ENCODE data around the gene TRAPPC3.

The TRAPPC3 gene

DNA sequence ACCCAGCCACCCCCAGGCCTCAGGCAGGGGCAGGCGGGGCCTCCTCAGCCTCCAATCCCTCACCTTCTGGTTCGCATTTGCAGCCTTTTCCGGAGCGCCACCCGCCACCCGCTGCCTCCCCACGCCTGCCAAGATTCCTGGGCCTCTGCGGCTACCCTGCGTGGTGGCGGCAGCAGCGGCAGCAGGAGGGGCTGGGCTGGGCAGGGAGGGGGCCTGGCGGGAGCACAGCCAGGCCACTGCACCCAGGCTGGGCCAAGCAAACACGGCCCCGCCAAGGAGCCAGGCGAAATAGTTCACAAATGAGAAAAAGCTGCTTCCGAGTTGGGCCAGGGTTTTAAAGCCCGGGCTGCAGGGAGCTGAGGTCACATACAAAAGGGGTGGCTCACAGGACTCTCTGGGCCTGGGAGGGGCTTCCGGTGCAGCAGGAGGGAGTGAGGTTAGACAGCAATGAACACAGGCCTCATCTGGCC, 34.1 kb downstream of the TRAPPC3 start:
- H3K27ac ChIP-seq: peak overlapping the region in 8 of 21 experiments; percentile 17 to 62 (median 38)
- no peak overlapping the region for H3K4me3 ChIP-seq

DNA sequence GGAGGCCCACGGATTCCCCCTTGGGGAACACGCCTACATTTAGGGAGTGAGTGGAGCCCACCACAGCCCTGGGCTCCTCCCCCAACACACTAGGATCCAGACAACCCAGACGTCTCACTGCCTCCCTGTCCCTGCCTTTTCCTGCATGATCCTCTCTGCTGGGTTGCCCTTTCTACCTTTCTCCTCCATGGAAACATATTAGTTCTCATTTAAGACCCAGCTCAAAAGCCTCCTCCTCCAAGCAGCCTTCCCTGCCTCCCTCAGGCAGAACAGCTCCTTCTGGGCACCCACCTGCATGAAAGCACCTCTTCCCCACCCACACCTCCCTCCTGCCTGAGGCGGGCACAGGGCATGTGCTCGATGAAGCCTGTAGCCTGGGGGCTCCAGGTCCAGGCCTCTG, 34.9 kb downstream of the TRAPPC3 start:
- H3K27ac ChIP-seq: peak overlapping the region in 2 of 21 experiments; percentile 48 to 53

DNA sequence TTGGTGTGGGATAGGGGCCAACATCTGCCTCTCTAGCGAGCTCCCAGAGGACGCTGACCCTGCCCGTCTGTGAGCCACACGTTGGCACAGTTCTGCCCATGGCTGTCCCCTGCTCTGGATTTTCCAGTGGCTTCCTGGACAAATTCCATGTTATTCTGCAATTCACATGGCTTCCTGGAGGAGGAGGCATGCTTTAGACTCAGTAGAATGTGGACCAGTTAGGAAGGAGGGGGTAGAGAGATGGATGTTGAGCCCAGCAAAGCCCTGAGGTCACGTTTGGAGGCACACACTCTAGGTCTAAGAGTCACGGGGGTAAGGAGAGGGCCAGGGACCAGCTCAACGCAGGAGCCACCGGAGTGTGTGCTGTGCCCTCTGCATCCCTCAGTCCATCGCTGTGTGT, 36.5 kb downstream of the TRAPPC3 start:
- no peak overlapping the region for H3K27ac ChIP-seq
- no peak overlapping the region for H3K4me3 ChIP-seq

More for the DNA sequence above, 34.9 kb downstream of the TRAPPC3 start:
- no peak overlapping the region for H3K4me3 ChIP-seq

DNA sequence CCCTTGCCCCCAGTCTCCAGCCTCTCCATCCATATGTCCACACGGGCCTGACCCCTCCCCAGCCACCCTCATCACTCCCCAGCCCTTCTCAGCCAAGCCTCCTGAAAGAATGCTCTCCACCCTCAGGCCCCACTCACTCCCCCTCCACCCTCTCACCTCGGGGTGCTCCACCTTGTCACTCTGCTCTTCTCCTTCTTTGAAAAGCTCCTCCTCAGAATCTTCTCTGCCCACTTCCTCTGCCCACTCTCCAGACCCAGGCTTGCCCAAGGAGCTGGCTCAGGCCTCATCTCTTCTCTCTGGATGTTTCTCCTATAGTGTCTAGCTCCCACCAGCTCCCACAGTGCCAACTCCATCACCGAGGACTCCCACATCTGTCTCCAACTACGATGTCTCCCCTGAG, 38.1 kb downstream of the TRAPPC3 start:
- no peak overlapping the region for H3K4me3 ChIP-seq
- H3K27ac ChIP-seq: no peak overlapping the region

DNA sequence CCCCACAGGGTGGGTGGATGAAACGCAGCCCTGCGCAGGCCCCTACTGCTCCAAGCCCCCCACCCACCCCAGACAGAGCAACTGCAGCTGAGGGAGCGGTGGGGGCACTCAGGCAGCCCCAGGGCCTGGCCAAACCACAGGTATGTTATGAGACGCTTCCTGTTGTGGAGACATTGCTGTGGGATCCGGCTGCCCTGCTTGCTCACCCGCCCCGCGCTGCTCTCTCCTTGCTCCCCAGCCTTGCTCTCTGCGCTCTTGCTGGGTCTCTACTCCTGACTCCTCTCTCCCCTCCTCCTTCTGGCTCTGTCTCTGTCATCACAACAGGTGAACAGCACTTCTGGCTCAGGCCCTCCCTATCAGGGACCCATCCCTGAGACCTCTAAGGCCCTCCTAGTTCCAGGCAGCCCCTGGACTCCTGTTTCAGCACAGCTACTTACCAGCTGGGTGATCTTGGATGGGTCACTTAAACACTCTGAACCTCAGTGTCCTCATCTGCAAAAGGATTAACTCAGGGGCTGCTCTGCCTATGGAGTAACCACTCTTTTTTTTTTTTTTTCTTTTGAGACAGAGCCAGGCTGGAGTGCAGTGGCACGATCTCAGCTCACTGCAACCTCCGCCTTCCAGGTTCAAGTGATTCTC, 40.1 kb downstream of the TRAPPC3 start:
- Histone ChIP-seq H3K27ac (peak overlapping the region in 12 of 21 experiments; percentile 8 to 69 (median 31)), H3K4me3 (no peak overlapping the region)

DNA sequence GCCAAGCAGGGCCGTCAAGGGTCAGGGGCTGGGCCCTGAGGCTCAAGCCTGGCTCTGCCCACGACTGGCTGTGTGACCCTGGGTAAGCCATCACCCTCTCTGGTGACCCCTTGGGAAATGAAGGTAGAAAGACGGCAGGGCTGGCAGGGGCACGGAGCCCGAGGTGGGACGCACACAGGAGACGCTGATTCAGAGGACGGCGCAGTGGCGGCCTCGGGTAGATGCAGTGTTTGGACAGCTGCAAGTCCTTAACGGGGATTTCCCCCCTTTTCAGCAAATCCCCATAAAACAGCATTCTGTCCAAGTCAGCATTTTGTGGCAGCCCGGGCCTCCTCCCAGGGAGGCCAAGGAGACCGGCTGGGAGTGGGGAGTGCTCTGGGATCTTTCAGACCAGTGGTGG, 41.0 kb downstream of the TRAPPC3 start:
- Histone ChIP-seq H3K27ac (peak overlapping the region in 8 of 21 experiments; percentile 9 to 69 (median 32)), H3K4me3 (no peak overlapping the region)

DNA sequence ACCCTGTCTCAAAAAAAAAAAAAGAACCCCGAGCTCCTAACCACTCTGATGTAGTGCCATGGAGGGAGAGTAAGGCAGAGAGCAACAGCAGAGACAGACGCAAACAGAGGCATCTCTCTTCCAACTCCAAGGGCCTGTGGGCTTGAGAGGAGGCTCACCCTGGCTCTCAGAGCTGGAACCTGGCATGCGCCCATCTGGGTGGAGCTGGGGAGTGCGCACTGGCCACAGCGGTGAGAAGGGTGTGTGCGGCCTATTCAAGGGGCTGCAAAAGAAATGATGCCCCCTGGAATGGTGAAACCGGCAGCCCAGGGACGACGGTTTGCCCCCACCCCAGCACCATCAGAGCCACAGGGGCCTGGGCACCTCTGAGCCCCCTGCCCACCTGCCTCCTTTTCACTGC, 41.9 kb downstream of the TRAPPC3 start:
- H3K27ac ChIP-seq: no peak overlapping the region

DNA sequence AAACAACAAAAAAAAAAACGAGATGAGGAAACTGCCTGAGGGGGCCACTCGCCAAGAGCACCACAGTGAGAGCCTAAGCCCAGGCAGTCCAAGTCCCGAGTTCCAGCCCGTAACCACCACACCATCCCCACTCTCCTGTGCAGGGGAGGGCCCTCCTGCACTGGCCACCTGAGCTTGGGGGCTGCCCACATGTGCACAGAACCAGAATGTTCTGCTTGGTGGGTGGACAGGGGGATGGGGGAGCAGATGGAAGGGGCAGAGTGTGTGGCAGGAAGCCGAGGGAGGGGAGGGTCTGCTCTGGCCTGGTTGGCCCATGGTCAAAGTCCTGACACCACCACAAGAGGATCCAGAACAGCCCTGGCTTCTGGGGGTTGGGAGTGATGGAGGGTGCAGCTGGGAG, 43.0 kb downstream of the TRAPPC3 start:
- no peak overlapping the region for H3K27ac ChIP-seq
- no peak overlapping the region for H3K4me3 ChIP-seq

More for the DNA sequence above, 41.9 kb downstream of the TRAPPC3 start:
- H3K4me3 ChIP-seq: no peak overlapping the region

DNA sequence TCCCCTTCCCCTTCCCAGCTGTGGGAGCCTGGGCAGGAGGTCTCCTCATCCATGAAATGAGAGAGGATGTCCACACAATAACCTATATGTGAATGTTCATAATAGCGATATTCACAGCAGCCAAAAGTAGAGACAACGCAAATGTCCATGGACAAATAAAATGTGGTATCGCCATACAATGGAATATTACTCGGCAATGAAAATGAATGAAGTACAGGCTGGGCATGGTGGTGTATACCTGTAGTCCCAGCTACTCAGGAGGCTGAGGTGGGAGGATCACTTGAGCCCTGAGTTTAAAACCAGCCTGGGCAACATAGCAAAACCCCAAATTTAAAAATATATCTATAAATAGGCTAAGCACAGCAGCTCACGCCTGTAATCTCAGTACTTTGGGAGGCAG, 47.7 kb downstream of the TRAPPC3 start:
- Histone ChIP-seq H3K27ac (no peak overlapping the region), H3K4me3 (no peak overlapping the region)

DNA sequence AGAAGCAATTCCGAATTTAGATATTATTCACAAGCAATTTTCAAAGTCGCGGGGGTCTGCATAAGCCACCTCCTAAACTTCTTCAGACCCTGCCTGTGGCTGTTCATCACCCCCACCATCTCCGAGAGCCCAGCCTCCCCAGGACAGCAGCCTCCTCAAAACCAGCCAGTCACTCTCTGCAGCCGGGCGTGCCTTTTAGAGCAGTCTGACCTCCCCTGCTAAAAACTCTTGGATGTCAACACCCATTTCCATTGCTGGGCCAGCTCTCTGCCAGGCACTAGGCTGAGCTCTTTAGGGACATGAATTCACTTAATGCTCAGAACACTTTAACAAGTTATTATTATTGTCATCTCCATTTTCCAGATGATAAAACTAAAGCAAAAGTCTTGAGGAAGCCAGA, 48.9 kb downstream of the TRAPPC3 start:
- H3K4me3 ChIP-seq: no peak overlapping the region
- H3K27ac ChIP-seq: no peak overlapping the region

DNA sequence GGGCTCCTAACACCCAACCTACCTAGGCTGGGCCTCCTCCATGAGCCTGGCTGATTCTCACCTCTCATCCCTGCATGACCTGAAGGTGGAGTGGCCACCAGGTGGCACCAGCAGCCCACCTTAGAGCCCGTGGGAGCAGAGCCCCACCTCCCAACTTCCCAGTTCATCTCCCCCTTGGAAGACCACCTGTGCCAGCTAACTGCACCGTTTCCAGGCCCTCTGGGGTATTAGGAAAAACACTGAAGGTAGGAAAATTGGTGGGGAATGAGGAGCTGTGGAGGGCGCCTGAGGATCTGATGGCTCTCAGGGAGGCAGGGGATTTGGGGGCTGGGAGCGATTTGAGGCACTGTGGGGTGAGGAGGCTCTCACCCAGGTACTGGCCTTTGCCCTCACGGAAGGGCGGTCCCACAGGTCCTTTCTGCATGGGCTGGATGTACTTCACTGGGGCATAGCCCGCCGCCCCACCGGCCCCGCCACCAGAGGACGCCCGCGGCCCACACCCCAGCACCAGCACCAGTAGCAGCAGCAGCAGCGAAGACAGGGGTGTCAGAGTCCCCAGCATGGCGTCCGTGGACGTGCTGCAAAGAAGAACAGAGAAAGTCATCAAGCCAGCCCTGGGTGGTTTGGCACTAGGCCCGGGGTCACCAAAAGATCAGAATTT, 49.5 kb downstream of the TRAPPC3 start:
- no peak overlapping the region for H3K4me3 ChIP-seq
- H3K27ac ChIP-seq: peak overlapping the region in 1 of 21 experiments; percentile 74

DNA sequence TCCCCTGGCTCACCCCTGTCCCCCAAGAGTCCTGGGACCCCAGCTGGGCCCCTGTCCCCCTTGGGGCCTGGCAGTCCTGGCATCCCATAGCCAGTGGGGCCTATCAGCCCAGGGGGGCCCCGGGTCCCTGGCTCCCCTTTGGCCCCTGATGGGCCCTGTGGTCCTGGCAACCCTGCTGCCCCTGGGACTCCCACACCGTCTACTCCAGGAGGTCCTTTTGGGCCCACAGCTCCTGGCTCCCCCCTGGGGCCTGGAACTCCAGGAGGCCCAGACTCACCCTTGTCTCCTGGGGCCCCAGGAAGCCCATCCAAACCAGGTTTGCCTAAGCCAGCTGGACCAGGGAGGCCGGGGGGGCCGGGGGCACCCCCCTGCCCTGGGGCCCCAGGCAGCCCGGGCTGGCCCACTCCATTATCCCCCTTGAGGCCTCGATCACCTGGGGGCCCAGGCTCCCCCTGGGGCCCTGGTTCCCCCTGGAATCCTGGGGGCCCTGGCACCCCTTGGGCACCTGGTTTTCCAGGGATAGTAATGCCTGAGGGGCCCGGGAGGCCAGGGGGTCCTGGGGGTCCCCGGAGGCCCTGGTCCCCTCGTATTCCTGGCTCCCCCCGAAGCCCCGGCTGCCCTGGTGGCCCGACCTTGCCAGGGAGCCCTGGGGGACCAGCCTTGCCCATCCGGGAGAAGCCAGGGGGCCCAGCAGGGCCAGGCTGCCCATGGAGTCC, 50.5 kb downstream of the TRAPPC3 start:
- Histone ChIP-seq H3K4me3 (no peak overlapping the region), H3K27ac (peak overlapping the region in 11 of 21 experiments; percentile 1 to 74 (median 22))

DNA sequence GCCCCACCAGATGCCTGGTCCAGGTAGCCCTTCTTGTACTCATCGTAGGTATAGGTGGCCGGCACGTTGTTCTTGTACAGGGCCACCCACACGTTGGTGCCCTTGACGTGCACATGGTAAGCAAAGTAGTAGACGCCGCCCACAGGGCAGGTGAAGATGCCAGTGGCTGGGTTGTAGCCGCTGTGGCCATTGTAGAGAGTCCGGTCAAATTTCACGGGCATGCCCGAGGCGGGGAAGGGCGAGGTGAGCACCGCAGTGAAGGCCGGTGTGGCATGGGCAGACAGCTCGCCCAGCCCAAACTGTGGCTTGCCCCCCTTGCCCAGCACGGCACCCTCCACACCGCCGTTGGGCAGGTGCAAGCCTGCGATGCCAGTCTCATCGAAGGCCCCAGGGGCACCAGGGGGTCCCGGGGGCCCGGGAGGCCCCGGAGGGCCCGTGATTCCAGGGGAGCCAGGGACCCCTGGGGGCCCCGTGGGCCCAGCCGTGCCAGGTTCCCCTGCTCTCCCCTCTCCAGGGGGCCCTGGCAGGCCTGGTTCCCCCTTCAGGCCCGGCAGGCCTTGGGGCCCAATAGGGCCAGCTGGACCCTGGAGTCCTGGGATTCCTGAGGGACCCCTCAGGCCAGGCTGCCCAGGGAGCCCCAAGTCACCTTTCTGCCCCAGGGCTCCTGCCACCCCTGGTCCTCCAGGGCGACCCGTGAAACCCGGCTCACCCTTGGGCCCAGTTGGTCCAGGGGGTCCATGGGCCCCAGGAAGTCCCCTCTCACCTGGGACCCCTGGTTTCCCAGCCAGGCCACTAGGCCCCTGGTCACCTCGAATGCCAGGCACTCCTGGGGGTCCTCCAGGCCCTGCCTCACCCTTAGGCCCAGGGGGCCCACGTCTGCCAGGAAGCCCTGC, 51.3 kb downstream of the TRAPPC3 start:
- H3K4me3 ChIP-seq: no peak overlapping the region
- peak overlapping the region in 11 of 21 experiments; percentile 1 to 74 (median 22) for H3K27ac ChIP-seq

DNA sequence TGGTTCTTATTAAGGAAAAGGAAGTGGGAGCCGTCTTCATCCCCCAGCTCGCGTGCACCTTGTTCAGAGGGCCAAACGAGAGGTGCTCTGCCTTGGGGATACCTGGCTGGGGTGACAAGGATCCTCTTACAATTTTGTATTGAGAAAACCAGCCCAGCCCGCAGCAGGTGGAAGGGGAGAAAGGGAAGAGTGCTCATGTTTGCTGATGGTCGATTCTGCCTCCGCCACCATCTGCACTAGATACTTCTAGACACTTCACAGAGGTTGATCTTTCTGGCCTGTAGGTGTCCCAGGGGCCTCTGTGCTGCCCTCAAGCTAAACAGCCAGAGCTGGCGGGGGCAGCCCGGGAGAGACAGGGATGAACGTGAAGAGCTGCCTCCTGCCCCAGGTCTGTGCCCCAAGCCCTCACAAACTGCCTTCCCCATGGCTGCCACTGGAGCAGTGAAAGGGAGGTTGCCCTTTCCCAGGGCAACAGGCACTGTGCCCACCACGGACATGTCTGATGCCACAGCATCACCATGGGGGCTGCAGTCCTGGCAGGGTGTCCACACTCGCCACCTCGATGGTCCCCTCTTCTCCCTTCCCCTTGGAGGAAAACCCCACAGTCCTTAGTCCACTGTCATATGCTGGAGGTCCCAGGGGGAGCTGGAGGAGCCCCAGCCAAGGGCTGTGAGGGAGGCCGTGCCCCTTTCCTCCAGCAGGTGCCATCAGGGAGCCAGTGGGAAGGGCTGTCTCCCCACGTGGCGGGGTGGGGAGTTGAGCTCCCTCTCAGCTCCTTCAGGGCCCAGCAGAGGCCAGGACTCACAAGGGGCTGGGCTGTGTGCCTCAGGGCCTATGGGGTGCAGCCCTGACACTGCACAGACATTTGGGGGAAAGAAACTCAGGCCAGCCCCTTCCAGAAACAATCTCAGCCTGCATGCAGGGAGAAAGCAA, 52.5 kb downstream of the TRAPPC3 start:
- Histone ChIP-seq H3K4me3 (no peak overlapping the region), H3K27ac (peak overlapping the region in 9 of 21 experiments; percentile 8 to 58 (median 29))

DNA sequence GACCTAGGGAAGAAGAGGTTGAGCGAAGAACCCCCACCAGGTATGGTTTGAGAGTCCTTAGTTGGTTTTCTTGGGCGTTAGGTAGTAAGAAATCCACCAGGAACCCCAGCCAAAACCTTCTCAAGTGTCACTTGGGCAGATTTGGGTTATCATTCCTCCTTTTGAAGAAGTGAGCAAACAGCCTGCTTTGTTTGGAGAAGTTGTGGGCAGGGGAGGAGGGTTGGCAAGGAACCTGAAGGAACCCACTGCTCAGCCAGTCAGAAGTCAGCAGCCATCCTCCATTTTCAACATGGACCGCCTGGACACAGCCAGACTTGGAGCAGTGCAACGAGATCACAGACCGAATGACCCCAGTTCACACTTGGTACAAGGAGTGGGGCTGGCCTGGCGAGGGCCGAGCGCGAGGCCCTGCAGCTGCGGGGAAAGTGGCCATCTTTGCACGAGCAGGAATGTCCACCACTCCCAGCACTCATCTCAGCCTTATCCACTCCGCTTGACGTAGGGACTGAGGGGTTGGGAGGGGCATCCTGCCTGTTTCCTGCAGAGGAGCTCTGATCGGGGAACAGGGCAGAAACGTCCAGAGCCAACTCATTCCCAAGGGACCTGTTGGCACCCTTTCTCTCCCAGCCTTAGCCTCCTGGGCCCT, 53.4 kb downstream of the TRAPPC3 start:
- Histone ChIP-seq H3K27ac (peak overlapping the region in 7 of 21 experiments; percentile 1 to 58 (median 44)), H3K4me3 (no peak overlapping the region)

DNA sequence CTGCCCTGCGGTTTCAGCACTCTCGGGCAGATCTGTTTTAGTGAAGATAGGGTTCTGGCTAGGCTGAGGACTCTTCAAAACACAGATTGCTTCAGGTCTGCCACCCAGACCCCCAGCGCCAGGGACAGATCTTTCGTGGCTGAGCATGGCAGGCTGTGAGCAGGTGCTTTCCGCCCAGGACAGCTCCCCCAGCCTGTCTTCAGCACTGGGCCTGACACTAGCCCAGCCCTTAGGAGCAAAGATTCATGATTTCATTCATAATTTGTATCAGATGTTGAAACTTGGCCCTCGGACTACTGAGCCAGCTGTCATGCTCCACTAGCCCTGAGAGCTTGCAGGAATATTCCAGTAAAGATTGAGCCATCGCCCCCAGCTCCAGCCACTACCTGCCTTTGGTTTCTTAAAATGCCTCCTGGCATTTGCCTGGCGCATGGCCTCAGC, 54.6 kb downstream of the TRAPPC3 start:
- Histone ChIP-seq H3K4me3 (no peak overlapping the region), H3K27ac (peak overlapping the region in 9 of 21 experiments; percentile 1 to 45 (median 30))

DNA sequence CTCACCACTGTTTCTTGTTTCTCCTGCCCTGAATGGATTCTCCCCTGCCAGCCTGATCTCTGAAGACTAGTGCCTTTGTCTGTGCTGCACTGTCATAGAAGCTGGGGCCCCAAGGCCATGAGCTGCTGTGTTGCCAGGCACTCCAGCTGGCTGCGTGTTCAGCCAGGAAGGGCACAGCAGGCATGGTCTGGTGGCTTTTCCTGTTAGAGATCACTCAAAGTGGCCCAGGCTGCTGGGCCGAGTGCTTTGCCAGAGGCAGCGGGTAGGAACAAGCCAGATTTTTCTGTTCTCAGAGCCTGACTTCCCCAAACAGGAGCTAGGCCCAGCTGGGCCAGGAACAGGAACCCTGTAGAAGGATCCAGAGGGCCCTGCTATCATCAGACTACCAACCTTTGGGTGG, 55.4 kb downstream of the TRAPPC3 start:
- peak overlapping the region in 10 of 21 experiments; percentile 1 to 52 (median 28) for H3K27ac ChIP-seq

DNA sequence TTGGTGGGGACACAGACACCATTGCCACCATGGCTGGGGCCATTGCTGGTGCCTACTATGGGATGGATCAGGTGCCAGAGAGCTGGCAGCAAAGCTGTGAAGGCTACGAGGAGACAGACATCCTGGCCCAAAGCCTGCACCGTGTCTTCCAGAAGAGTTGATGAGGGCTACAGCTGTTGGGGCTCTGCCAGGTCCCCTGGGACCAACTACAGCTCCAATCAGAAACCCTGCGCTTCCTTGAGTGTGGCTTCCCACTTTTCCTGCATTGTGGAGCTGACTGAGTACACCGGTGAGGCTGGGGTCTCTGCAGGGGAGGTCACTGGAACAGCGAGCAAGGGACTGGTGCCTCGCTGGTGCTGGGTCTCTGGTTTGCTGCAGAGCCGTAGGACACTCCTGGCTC, 56.1 kb downstream of the TRAPPC3 start:
- H3K4me3 ChIP-seq: no peak overlapping the region
- peak overlapping the region in 8 of 21 experiments; percentile 6 to 52 (median 25) for H3K27ac ChIP-seq

More for the DNA sequence above, 55.4 kb downstream of the TRAPPC3 start:
- H3K4me3 ChIP-seq: no peak overlapping the region
